ENCODE data around the gene CDKN2C.

DNA sequence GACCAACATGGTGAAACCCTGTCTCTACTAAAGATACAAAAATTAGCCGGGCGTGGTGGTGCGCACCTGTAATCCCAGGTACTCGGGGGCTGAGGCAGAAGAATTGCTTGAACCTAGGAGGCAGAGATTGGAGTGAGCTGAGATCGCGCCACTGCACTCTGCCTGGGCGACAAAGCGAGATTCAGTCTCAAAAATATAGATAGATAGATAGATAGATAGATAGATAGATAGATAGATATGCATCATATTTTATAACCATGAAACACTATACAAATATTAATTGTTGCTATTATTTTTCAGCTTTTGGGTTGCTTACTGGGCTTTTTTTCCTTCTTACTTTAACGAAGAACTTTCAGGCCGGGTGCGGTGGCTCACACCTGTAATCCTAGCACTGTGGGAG lies 5.2 kb upstream of the CDKN2C start:
- TF ChIP-seq POLR2A (IDR thresholded peaks at IDR 0.05; ENCODE audit: low read depth, low read length) (no peak), POLR2AphosphoS5 (IDR thresholded peaks at IDR 0.05; ENCODE audit: low read depth, low read length) (no peak), POU2F2 (IDR thresholded peaks at IDR 0.05; ENCODE audit: low read depth, low read length) (no peak)

Measured in GM12891 (cell line).